K562 (cell line): ENCODE measurements around the gene EXOC5. TPM values are rescaled to one million over a fixed set of nuclear protein-coding genes. Genes with fewer than 3 reads are reported as not detected.

Experiments used
- ATF3 ChIP-seq, 2 experiments: fragments of 450-650 bp in 1 of 2; sonication (generic) in 1 of 2; formaldehyde crosslinking in 1 of 2; IDR thresholded peaks in 1 of 2; conservative IDR thresholded peaks in 1 of 2; 2 replicates each; pipeline versions ENCODE4 v1.6.1 to v1.8.1; 2016 to 2023; ENCODE audit warnings: mild to moderate bottlenecking in 2 of 2, moderate library complexity in 2 of 2, inconsistent platforms in 1 of 2, missing genetic modification reagents in 1 of 2
- MGA ChIP-seq: fragments of 450-650 bp; IDR thresholded peaks from 2 replicates; pipeline ENCODE4 v1.6.1; 2016; ENCODE audit warnings: mild to moderate bottlenecking, moderate library complexity
- NFYB ChIP-seq: IDR thresholded peaks from 2 replicates; pipeline ENCODE4 v1.6.1; 2011; ENCODE audit warnings: mild to moderate bottlenecking, moderate library complexity; ENCODE audit not compliant: insufficient read length; ENCODE audit errors: extremely low read depth
- NR1H2 ChIP-seq: sonication (generic); formaldehyde crosslinking; IDR thresholded peaks from 2 replicates; pipeline ENCODE4 v1.4.0; 2020; ENCODE audit warnings: mild to moderate bottlenecking, missing genetic modification reagents
- RBM25 ChIP-seq: fragments of 200-400 bp; formaldehyde crosslinking; IDR thresholded peaks from 2 replicates; pipeline ENCODE4 v1.6.1; 2018; ENCODE audit warnings: low read length, low read depth, moderate library complexity; ENCODE audit not compliant: severe bottlenecking
- SNAPC5 ChIP-seq: fragments of 250-450 bp; sonication (Bioruptor Pico); IDR thresholded peaks from 2 replicates; pipeline ENCODE4 v1.8.0; 2021; ENCODE audit warnings: moderate library complexity, mild to moderate bottlenecking, inconsistent platforms
- ZBTB2 ChIP-seq: fragments of 450-650 bp; IDR thresholded peaks from 2 replicates; pipeline ENCODE4 v1.6.1; 2016; ENCODE audit warnings: antibody characterized with exemption
- ZNF609 ChIP-seq: sonication (generic); formaldehyde crosslinking; IDR thresholded peaks from 2 replicates; pipeline ENCODE4 v1.8.1; 2023; ENCODE audit warnings: missing genetic modification reagents, mild to moderate bottlenecking, borderline replicate concordance
- polyA plus RNA-seq, 8 experiments: library from polyadenylated mRNA; depleted of rRNA in 4 of 8; stranded (reverse) in 5 of 8; unstranded in 3 of 8; fragments of >200 nt; fragmentation: Nextera tagmentation in 2 of 8; fragmentation: Illumina TruSeq in 1 of 8; extraction: Ambion mirVana in 2 of 8; extraction: Trizol in 1 of 8; gene quantifications; 2 replicates each; pipeline versions ENCODE4 v1.2.1 to v1.2.3, GENCODE V29; 2011 to 2014; ENCODE audit warnings: inconsistent platforms in 1 of 8, missing spikeins in 1 of 8
- total RNA-seq, 7 experiments: library from RNA; depleted of rRNA in 6 of 7; stranded (reverse); fragments of >200 nt in 6 of 7; fragmentation: Illumina TruSeq in 2 of 7; extraction: Trizol in 2 of 7; gene quantifications; 2 replicates each; pipeline versions ENCODE4 v1.2.1 to v1.2.3, GENCODE V29; 2011 to 2021; ENCODE audit warnings: low replicate concordance in 1 of 7

EXOC5 gene
- total and polyA plus RNA-seq, 9 of the 15 experiments (the other 6 are each of a cell fraction or from before 2014, with no cell fraction given): 5.7 to 50.3 (median 32.0) TPM

GRCh38 chr14:57245941-57246340 is 22.8 kb downstream of the EXOC5 start (continued):
- TF ChIP-seq MGA: no peak
- TF ChIP-seq SNAPC5 (CRISPR knock-in tag): no peak
- TF ChIP-seq RBM25: no peak
- TF ChIP-seq ATF3 (IDR thresholded peaks at IDR 0.05): no peak
- no peak for TF ChIP-seq ATF3 (CRISPR knock-in tag; conservative IDR thresholded peaks at IDR 0.05)
- TF ChIP-seq NFYB: no peak
- TF ChIP-seq ZBTB2: no peak
- TF ChIP-seq ZNF609: no peak
- TF ChIP-seq NR1H2: no peak
